ENCODE measurements around the gene PALLD.

Gene PALLD

GRCh38 chr4:168683595-168683994 is 186.7 kb downstream of the PALLD start:
- Histone ChIP-seq H3K36me3 (ENCODE audit: control insufficient read depth, insufficient read depth, low read length) (no peaks in the 10 kb centered on the region), H3K4me3 (ENCODE audit: low read depth, low read length) (no peak overlapping the region), H3K27me3 (ENCODE audit: control insufficient read depth, insufficient read depth, low read length) (no peaks in the 10 kb centered on the region), H3K9ac (ENCODE audit: low read depth, low read length) (no peak overlapping the region), H3K4me1 (ENCODE audit: control insufficient read depth, insufficient read depth, low read length) (peaks cover 9% of the 10 kb centered on the region; the same call in 1 of the 2 replicates), H3K9me3 (ENCODE audit: control insufficient read depth, insufficient read depth, low read length) (no peaks in the 10 kb centered on the region), H3K27ac (ENCODE audit: low read depth, low read length) (no peak overlapping the region)

- Histone ChIP-seq H3K27ac (ENCODE audit: low read depth, low read length) (no peak overlapping the region), H3K9ac (ENCODE audit: low read depth, low read length) (no peak overlapping the region), H3K9me3 (ENCODE audit: control insufficient read depth, insufficient read depth, low read length) (no peaks in the 10 kb centered on the region), H3K27me3 (ENCODE audit: control insufficient read depth, insufficient read depth, low read length) (no peaks in the 10 kb centered on the region), H3K4me1 (ENCODE audit: control insufficient read depth, insufficient read depth, low read length) (peaks cover 13% of the 10 kb centered on the region; the same call in 1 of the 2 replicates), H3K36me3 (ENCODE audit: control insufficient read depth, insufficient read depth, low read length) (no peaks in the 10 kb centered on the region), H3K4me3 (ENCODE audit: low read depth, low read length) (no peak overlapping the region)
Observed at GRCh38 chr4:168685136-168685809, 188.4 kb downstream of the PALLD start.

- Histone ChIP-seq H3K36me3 (ENCODE audit: control insufficient read depth, insufficient read depth, low read length) (no peaks in the 10 kb centered on the region), H3K4me3 (ENCODE audit: low read depth, low read length) (no peak overlapping the region), H3K4me1 (ENCODE audit: control insufficient read depth, insufficient read depth, low read length) (peaks cover 15% of the 10 kb centered on the region; the same call in 1 of the 2 replicates), H3K27ac (ENCODE audit: low read depth, low read length) (no peak overlapping the region), H3K9ac (ENCODE audit: low read depth, low read length) (no peak overlapping the region), H3K9me3 (ENCODE audit: control insufficient read depth, insufficient read depth, low read length) (no peaks in the 10 kb centered on the region), H3K27me3 (ENCODE audit: control insufficient read depth, insufficient read depth, low read length) (no peaks in the 10 kb centered on the region)
Observed at GRCh38 chr4:168688584-168688983, 191.7 kb downstream of the PALLD start.

GRCh38 chr4:168689791-168690190 is 192.9 kb downstream of the PALLD start:
- Histone ChIP-seq H3K27ac (ENCODE audit: low read depth, low read length) (no peak overlapping the region), H3K36me3 (ENCODE audit: control insufficient read depth, insufficient read depth, low read length) (no peaks in the 10 kb centered on the region)

GRCh38 chr4:168690199-168690598 is 193.3 kb downstream of the PALLD start:
- H3K9me3 ChIP-seq (ENCODE audit: control insufficient read depth, insufficient read depth, low read length) = no peaks in the 10 kb centered on the region
- no peaks in the 10 kb centered on the region for H3K36me3 ChIP-seq (ENCODE audit: control insufficient read depth, insufficient read depth, low read length)
- H3K9ac ChIP-seq (ENCODE audit: low read depth, low read length) = no peak overlapping the region
- no peak overlapping the region for H3K27ac ChIP-seq (ENCODE audit: low read depth, low read length)
- no peaks in the 10 kb centered on the region for H3K27me3 ChIP-seq (ENCODE audit: control insufficient read depth, insufficient read depth, low read length)
- H3K4me1 ChIP-seq (ENCODE audit: control insufficient read depth, insufficient read depth, low read length) = peaks cover 23% of the 10 kb centered on the region
- H3K4me3 ChIP-seq (ENCODE audit: low read depth, low read length) = no peak overlapping the region

More at GRCh38 chr4:168689791-168690190, 192.9 kb downstream of the PALLD start:
- no peak overlapping the region for H3K4me3 ChIP-seq (ENCODE audit: low read depth, low read length)
- H3K4me1 ChIP-seq (ENCODE audit: control insufficient read depth, insufficient read depth, low read length) = peaks cover 22% of the 10 kb centered on the region
- H3K27me3 ChIP-seq (ENCODE audit: control insufficient read depth, insufficient read depth, low read length) = no peaks in the 10 kb centered on the region
- no peaks in the 10 kb centered on the region for H3K9me3 ChIP-seq (ENCODE audit: control insufficient read depth, insufficient read depth, low read length)
- no peak overlapping the region for H3K9ac ChIP-seq (ENCODE audit: low read depth, low read length)

- no peaks in the 10 kb centered on the region for H3K36me3 ChIP-seq (ENCODE audit: control insufficient read depth, insufficient read depth, low read length)
- no peaks in the 10 kb centered on the region for H3K9me3 ChIP-seq (ENCODE audit: control insufficient read depth, insufficient read depth, low read length)
- H3K9ac ChIP-seq (ENCODE audit: low read depth, low read length) = no peak overlapping the region
- H3K27me3 ChIP-seq (ENCODE audit: control insufficient read depth, insufficient read depth, low read length) = no peaks in the 10 kb centered on the region
- H3K4me1 ChIP-seq (ENCODE audit: control insufficient read depth, insufficient read depth, low read length) = peaks cover 26% of the 10 kb centered on the region
- H3K27ac ChIP-seq (ENCODE audit: low read depth, low read length) = no peak overlapping the region
- H3K4me3 ChIP-seq (ENCODE audit: low read depth, low read length) = no peak overlapping the region
Observed at GRCh38 chr4:168691631-168692369, 194.9 kb downstream of the PALLD start.

GRCh38 chr4:168693750-168694490 is 197.1 kb downstream of the PALLD start:
- Histone ChIP-seq H3K27me3 (ENCODE audit: control insufficient read depth, insufficient read depth, low read length) (no peaks in the 10 kb centered on the region), H3K27ac (ENCODE audit: low read depth, low read length) (no peak overlapping the region), H3K9ac (ENCODE audit: low read depth, low read length) (no peak overlapping the region), H3K9me3 (ENCODE audit: control insufficient read depth, insufficient read depth, low read length) (no peaks in the 10 kb centered on the region), H3K4me3 (ENCODE audit: low read depth, low read length) (no peak overlapping the region), H3K4me1 (ENCODE audit: control insufficient read depth, insufficient read depth, low read length) (peaks cover 26% of the 10 kb centered on the region), H3K36me3 (ENCODE audit: control insufficient read depth, insufficient read depth, low read length) (no peaks in the 10 kb centered on the region)

GRCh38 chr4:168694667-168695066 is 197.8 kb downstream of the PALLD start:
- no peak overlapping the region for H3K4me3 ChIP-seq (ENCODE audit: low read depth, low read length)
- H3K9ac ChIP-seq (ENCODE audit: low read depth, low read length) = no peak overlapping the region
- peaks cover 26% of the 10 kb centered on the region for H3K4me1 ChIP-seq (ENCODE audit: control insufficient read depth, insufficient read depth, low read length)
- no peaks in the 10 kb centered on the region for H3K27me3 ChIP-seq (ENCODE audit: control insufficient read depth, insufficient read depth, low read length)
- no peak overlapping the region for H3K27ac ChIP-seq (ENCODE audit: low read depth, low read length)
- H3K9me3 ChIP-seq (ENCODE audit: control insufficient read depth, insufficient read depth, low read length) = no peaks in the 10 kb centered on the region
- H3K36me3 ChIP-seq (ENCODE audit: control insufficient read depth, insufficient read depth, low read length) = no peaks in the 10 kb centered on the region

- Histone ChIP-seq H3K27ac (ENCODE audit: low read depth, low read length) (no peak overlapping the region), H3K4me1 (ENCODE audit: control insufficient read depth, insufficient read depth, low read length) (peaks cover 22% of the 10 kb centered on the region), H3K4me3 (ENCODE audit: low read depth, low read length) (no peak overlapping the region), H3K9ac (ENCODE audit: low read depth, low read length) (no peak overlapping the region), H3K9me3 (ENCODE audit: control insufficient read depth, insufficient read depth, low read length) (no peaks in the 10 kb centered on the region), H3K36me3 (ENCODE audit: control insufficient read depth, insufficient read depth, low read length) (no peaks in the 10 kb centered on the region), H3K27me3 (ENCODE audit: control insufficient read depth, insufficient read depth, low read length) (no peaks in the 10 kb centered on the region)
Observed at GRCh38 chr4:168695288-168695687, 198.4 kb downstream of the PALLD start.

- no peaks in the 10 kb centered on the region for H3K27me3 ChIP-seq (ENCODE audit: control insufficient read depth, insufficient read depth, low read length)
- no peak overlapping the region for H3K27ac ChIP-seq (ENCODE audit: low read depth, low read length)
- no peak overlapping the region for H3K4me3 ChIP-seq (ENCODE audit: low read depth, low read length)
- peaks cover 17% of the 10 kb centered on the region for H3K4me1 ChIP-seq (ENCODE audit: control insufficient read depth, insufficient read depth, low read length)
- H3K9ac ChIP-seq (ENCODE audit: low read depth, low read length) = no peak overlapping the region
- H3K9me3 ChIP-seq (ENCODE audit: control insufficient read depth, insufficient read depth, low read length) = no peaks in the 10 kb centered on the region
- no peaks in the 10 kb centered on the region for H3K36me3 ChIP-seq (ENCODE audit: control insufficient read depth, insufficient read depth, low read length)
Observed at GRCh38 chr4:168696280-168696679, 199.4 kb downstream of the PALLD start.

GRCh38 chr4:168696826-168697225 is 200.0 kb downstream of the PALLD start:
- Histone ChIP-seq H3K9ac (ENCODE audit: low read depth, low read length) (no peak overlapping the region), H3K4me1 (ENCODE audit: control insufficient read depth, insufficient read depth, low read length) (peaks cover 15% of the 10 kb centered on the region), H3K36me3 (ENCODE audit: control insufficient read depth, insufficient read depth, low read length) (no peaks in the 10 kb centered on the region), H3K4me3 (ENCODE audit: low read depth, low read length) (no peak overlapping the region), H3K27me3 (ENCODE audit: control insufficient read depth, insufficient read depth, low read length) (no peaks in the 10 kb centered on the region), H3K9me3 (ENCODE audit: control insufficient read depth, insufficient read depth, low read length) (no peaks in the 10 kb centered on the region), H3K27ac (ENCODE audit: low read depth, low read length) (no peak overlapping the region)

All from HUES48 (cell line).